PC-3 (cell line): Measurements from ENCODE around the gene CCDC182. TPM values are rescaled to one million over a fixed set of nuclear protein-coding genes. Genes with fewer than 3 reads are reported as not detected.

Source experiments
- ATAC-seq: fragments of 200-7000 bp; cut with Tn5 transposase; 2 replicates; pipeline ENCODE4 v1.9.1; 2020; ENCODE audit warnings: mild to moderate bottlenecking, moderate library complexity
- BruUV-seq: library from RNA; stranded (reverse); fragments of 400-500 nt; replicated peaks from 2 replicates; lab custom pipeline; 2021; lab: Mats Ljungman, UMichigan
- CTCF ChIA-PET: fragments of 300-600 bp; sonication (Branson Sonifier 250); formaldehyde crosslinking; loops from one replicate; lab custom pipeline; 2022; ENCODE audit warnings: antibody characterized with exemption; lab: Charles Lee
- POLR2A ChIA-PET: fragments of 300-600 bp; sonication (Branson Sonifier 250); formaldehyde crosslinking; loops from one replicate; lab custom pipeline; 2022; ENCODE audit warnings: antibody characterized with exemption; ENCODE audit not compliant: unreplicated experiment; lab: Charles Lee
- DNase-seq: peaks from one replicate; pipeline ENCODE4 v3.0.0-alpha.2; 2015
- H2AFZ ChIP-seq: fragments of 300-600 bp; sonication (generic); 2 replicates; pipeline ENCODE4 v1.6.0; 2016; ENCODE audit warnings: antibody characterized with exemption, low read length
- H3F3A ChIP-seq: fragments of 300-600 bp; sonication (generic); one replicate; pipeline ENCODE4 v1.6.0; 2017; ENCODE audit warnings: antibody characterized with exemption, low read length, control low read depth, mild to moderate bottlenecking; ENCODE audit not compliant: unreplicated experiment
- H3K27ac ChIP-seq: fragments of 300-600 bp; sonication (generic); 2 replicates; pipeline ENCODE4 v1.5.1; 2016; ENCODE audit warnings: mild to moderate bottlenecking, low read length
- H3K27me3 ChIP-seq: fragments of 300-600 bp; sonication (generic); 2 replicates; pipeline ENCODE4 v1.6.1; 2016; ENCODE audit warnings: low read length, mixed read lengths
- H3K36me3 ChIP-seq: fragments of 300-600 bp; sonication (generic); 2 replicates; pipeline ENCODE4 v1.6.1; 2016; ENCODE audit warnings: low read depth, mixed run types, low read length, mixed read lengths
- H3K4me1 ChIP-seq: fragments of 300-600 bp; sonication (generic); 2 replicates; pipeline ENCODE4 v1.5.1; 2016; ENCODE audit warnings: low read length; ENCODE audit not compliant: insufficient read depth
- H3K4me2 ChIP-seq: fragments of 300-600 bp; sonication (generic); 2 replicates; pipeline ENCODE4 v1.6.0; 2016; ENCODE audit warnings: low read length
- H3K4me3 ChIP-seq: fragments of 300-600 bp; sonication (generic); 2 replicates; pipeline ENCODE4 v1.5.1; 2016; ENCODE audit warnings: mild to moderate bottlenecking, low read length, mixed read lengths
- H3K79me2 ChIP-seq: fragments of 300-600 bp; sonication (generic); 2 replicates; pipeline ENCODE4 v1.6.1; 2017; ENCODE audit warnings: low read length, mixed read lengths
- H3K9ac ChIP-seq: fragments of 300-600 bp; sonication (generic); 2 replicates; pipeline ENCODE4 v1.6.0; 2016; ENCODE audit warnings: mild to moderate bottlenecking, low read length
- H3K9me2 ChIP-seq: fragments of 300-600 bp; sonication (generic); replicated peaks from 2 replicates; pipeline ENCODE4 v1.6.1; 2016; ENCODE audit warnings: mixed run types, low read length, mixed read lengths
- H3K9me3 ChIP-seq: fragments of 300-600 bp; sonication (generic); 2 replicates; pipeline ENCODE4 v1.6.1; 2016; ENCODE audit warnings: low read length, mixed read lengths
- H4K20me1 ChIP-seq: fragments of 300-600 bp; sonication (generic); 2 replicates; pipeline ENCODE4 v1.6.1; 2016; ENCODE audit warnings: low read length, mixed read lengths
- EZH2 ChIP-seq: fragments of 300-600 bp; sonication (generic); IDR thresholded peaks from one replicate; pipeline ENCODE4 v1.6.1; 2017; ENCODE audit warnings: antibody characterized with exemption, mild to moderate bottlenecking, low read length; ENCODE audit not compliant: unreplicated experiment
- EZH2phosphoT487 ChIP-seq: fragments of 300-600 bp; sonication (generic); IDR thresholded peaks from 2 replicates; pipeline ENCODE4 v1.6.1; 2018; ENCODE audit warnings: mild to moderate bottlenecking, antibody characterized with exemption, low read length, borderline replicate concordance
- intact Hi-C: fragments of 100-400 bp; cut with micrococcal nuclease; formaldehyde crosslinking; loops from 2 replicates; pipeline ENCODE4 v1.9.0; 2023
- total RNA-seq: library from RNA; depleted of rRNA; stranded (reverse); fragments of >200 nt; gene quantifications from 2 replicates; pipeline ENCODE4 v1.2.3, GENCODE V29; 2014
- TF ChIP-seq, protein P1 (sequence below): fragments of 300-600 bp; sonication (generic); conservative IDR thresholded peaks from 2 replicates; pipeline ENCODE4 v1.5.1; 2017; ENCODE audit warnings: antibody characterized with exemption, low read depth, mild to moderate bottlenecking, low read length

Gene CCDC182
- total RNA-seq, 1 experiment from 2014 or later: not detected

DNA sequence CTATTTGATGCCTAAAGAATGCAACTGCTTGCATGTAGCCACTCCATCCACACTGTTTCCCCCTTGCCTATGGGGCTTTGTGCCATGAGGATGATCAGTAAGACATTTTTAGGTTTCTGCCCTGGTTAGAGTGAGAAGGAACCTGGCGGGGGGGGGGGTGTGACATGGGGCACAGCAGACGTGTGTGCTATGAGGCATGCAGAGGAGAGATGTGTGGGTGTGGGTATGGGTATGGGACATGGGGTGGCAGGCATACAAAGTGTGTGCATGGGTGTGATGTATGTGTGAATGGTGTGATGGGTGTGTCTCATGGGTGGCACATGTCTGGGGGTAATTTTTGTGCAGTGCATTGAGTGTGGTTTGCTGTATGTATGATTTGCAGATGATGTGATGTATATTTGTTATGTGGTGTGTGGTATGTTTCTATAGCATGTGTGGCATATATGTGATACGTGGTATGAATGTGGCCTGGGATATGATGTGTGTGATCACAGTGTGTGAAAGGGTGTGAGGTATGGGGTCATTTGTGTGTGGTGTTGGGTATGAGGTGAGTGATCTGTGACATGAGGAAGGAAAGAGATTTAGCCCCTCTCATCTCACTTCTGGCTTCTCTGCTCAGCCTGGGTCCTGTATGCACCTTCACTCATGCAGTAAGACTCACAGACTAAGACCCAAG is 14.9 kb downstream of the CCDC182 start:
- H3K4me3 ChIP-seq: no peak overlapping the region
- DNase-seq (no peak), ATAC-seq (no peak)
- TF ChIP-seq EZH2 (no peak), EZH2phosphoT487 (no peak)
- TF ChIP-seq, protein P1, sequence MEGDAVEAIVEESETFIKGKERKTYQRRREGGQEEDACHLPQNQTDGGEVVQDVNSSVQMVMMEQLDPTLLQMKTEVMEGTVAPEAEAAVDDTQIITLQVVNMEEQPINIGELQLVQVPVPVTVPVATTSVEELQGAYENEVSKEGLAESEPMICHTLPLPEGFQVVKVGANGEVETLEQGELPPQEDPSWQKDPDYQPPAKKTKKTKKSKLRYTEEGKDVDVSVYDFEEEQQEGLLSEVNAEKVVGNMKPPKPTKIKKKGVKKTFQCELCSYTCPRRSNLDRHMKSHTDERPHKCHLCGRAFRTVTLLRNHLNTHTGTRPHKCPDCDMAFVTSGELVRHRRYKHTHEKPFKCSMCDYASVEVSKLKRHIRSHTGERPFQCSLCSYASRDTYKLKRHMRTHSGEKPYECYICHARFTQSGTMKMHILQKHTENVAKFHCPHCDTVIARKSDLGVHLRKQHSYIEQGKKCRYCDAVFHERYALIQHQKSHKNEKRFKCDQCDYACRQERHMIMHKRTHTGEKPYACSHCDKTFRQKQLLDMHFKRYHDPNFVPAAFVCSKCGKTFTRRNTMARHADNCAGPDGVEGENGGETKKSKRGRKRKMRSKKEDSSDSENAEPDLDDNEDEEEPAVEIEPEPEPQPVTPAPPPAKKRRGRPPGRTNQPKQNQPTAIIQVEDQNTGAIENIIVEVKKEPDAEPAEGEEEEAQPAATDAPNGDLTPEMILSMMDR: no peak
- H2AFZ ChIP-seq: no peak overlapping the region
- H3F3A ChIP-seq: no peaks in the 10 kb centered on the region
- no peaks in the 10 kb centered on the region for H3K36me3 ChIP-seq
- H3K9ac ChIP-seq: no peak overlapping the region
- peaks cover 38% of the 10 kb centered on the region; the same call in 1 of the 2 replicates for H3K27me3 ChIP-seq
- H3K4me1 ChIP-seq: no peaks in the 10 kb centered on the region
- ChIA-PET CTCF (no interaction called here), POLR2A (no interaction called here)
- intact Hi-C loops: no loop called here
- H3K9me3 ChIP-seq: no peaks in the 10 kb centered on the region
- no peaks in the 10 kb centered on the region for H3K79me2 ChIP-seq
- H4K20me1 ChIP-seq: no peaks in the 10 kb centered on the region
- BruUV-seq: no TSS peak
- no peaks in the 10 kb centered on the region for H3K9me2 ChIP-seq
- H3K4me2 ChIP-seq: no peak overlapping the region
- no peak overlapping the region for H3K27ac ChIP-seq

DNA sequence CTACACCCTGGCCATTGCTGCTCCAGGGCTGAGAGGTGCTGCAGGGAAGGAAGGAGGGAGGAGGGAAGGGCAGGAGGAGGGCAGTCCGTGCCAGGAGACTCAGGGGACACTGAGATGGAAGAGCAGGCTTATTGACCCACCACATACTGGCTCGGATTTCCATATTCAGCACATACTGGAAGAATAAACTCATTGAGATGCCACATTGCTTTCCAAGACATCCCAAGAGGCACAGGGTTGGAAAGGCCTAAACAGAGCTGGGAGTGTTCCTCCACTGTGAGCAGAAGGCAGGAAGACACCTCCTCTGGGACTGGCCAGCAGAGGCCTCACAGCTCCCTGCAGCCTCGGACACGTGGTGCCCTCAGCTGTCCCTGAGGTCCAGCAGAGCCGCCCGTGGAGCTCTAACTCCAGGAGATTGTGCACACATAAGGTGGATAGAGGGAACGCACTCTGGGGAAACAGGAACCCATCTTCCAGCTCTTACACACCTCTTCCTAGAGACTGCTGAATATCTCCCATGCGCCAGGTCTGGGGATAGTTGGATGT is 17.4 kb downstream of the CCDC182 start:
- Histone ChIP-seq H3F3A (no peaks in the 10 kb centered on the region), H3K36me3 (no peaks in the 10 kb centered on the region), H3K79me2 (no peaks in the 10 kb centered on the region), H3K4me1 (no peaks in the 10 kb centered on the region), H2AFZ (no peak overlapping the region), H3K9me3 (no peaks in the 10 kb centered on the region), H3K27me3 (peaks cover 34% of the 10 kb centered on the region; the same call in 1 of the 2 replicates), H3K9ac (no peak overlapping the region), H4K20me1 (no peaks in the 10 kb centered on the region), H3K9me2 (no peaks in the 10 kb centered on the region), H3K4me3 (no peak overlapping the region), H3K4me2 (no peak overlapping the region), H3K27ac (no peak overlapping the region)
- BruUV-seq: no TSS peak
- ATAC-seq (peak; percentile 32; the same call in 1 of the 2 replicates), DNase-seq (no peak)
- intact Hi-C loops: no loop called here
- TF ChIP-seq, protein P1: no peak
- ChIA-PET CTCF (no interaction called here), POLR2A (no interaction called here)

DNA sequence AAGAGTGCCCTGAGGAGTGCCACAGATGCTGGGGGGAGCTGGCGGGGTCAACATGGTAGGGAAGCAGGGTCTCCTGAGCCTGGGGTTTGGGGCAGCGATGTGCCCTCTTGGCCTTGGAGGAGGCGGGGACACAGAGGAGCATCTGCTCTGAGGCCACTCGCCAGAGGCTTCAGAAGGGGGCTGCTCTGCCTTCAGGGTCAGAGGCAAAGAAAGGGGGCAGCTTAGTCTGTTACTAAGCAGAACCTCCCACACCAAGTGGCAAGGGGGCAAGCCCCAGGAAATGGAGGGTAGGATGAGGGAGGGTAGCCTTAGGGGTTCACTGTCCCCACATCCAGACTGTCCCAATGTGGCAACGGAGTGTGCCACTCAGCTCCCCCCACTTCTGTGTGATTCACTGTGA is 18.3 kb downstream of the CCDC182 start:
- Histone ChIP-seq H3K36me3 (no peaks in the 10 kb centered on the region), H3K27me3 (peaks cover 42% of the 10 kb centered on the region; the same call in 1 of the 2 replicates), H2AFZ (no peak overlapping the region), H3K27ac (no peak overlapping the region), H3K79me2 (no peaks in the 10 kb centered on the region), H3K4me1 (no peaks in the 10 kb centered on the region), H3K4me2 (no peak overlapping the region), H3K9me3 (no peaks in the 10 kb centered on the region), H3K9ac (no peak overlapping the region), H3F3A (no peaks in the 10 kb centered on the region), H3K4me3 (no peak overlapping the region), H4K20me1 (no peaks in the 10 kb centered on the region), H3K9me2 (no peaks in the 10 kb centered on the region)
- no peak for ATAC-seq
- ChIA-PET CTCF (interaction anchor here (0.5 kb wide), 1 partner anchor 778 kb away, joined by 3 read pairs; no protein-coding TSS in a partner anchor), POLR2A (no interaction called here)
- intact Hi-C loops: no loop called here
- BruUV-seq: no TSS peak
- DNase-seq: no peak
- TF ChIP-seq EZH2phosphoT487 (no peak), EZH2 (no peak)
- TF ChIP-seq, protein P1: no peak
